T-helper 1 cell treated with Interleukin-12 subunit alpha and Interleukin-12 subunit beta and Interleukin-4 antibody, amounts not matched to agents 30 μg/mL and 1 μg/mL, for 36 hours (primary cell): ENCODE results near the gene FXYD5.

Experiments used
- H3K27ac Mint-ChIP-seq: one replicate; pipeline ENCODE4 v1.8.0; 2021; ENCODE audit warnings: mild to moderate bottlenecking, mixed read lengths
- H3K27me3 Mint-ChIP-seq: one replicate; pipeline ENCODE4 v1.8.0; 2021; ENCODE audit warnings: low read depth, mixed read lengths
- H3K36me3 Mint-ChIP-seq: one replicate; pipeline ENCODE4 v1.8.0; 2021; ENCODE audit warnings: low read depth, mixed read lengths
- H3K4me1 Mint-ChIP-seq: one replicate; pipeline ENCODE4 v1.8.0; 2021; ENCODE audit warnings: low read depth, mixed read lengths
- H3K4me3 Mint-ChIP-seq: one replicate; pipeline ENCODE4 v1.8.0; 2021; ENCODE audit warnings: mild to moderate bottlenecking, moderate library complexity, mixed read lengths
- H3K9me3 Mint-ChIP-seq: one replicate; pipeline ENCODE4 v1.8.0; 2021; ENCODE audit warnings: mixed read lengths

The FXYD5 gene

DNA sequence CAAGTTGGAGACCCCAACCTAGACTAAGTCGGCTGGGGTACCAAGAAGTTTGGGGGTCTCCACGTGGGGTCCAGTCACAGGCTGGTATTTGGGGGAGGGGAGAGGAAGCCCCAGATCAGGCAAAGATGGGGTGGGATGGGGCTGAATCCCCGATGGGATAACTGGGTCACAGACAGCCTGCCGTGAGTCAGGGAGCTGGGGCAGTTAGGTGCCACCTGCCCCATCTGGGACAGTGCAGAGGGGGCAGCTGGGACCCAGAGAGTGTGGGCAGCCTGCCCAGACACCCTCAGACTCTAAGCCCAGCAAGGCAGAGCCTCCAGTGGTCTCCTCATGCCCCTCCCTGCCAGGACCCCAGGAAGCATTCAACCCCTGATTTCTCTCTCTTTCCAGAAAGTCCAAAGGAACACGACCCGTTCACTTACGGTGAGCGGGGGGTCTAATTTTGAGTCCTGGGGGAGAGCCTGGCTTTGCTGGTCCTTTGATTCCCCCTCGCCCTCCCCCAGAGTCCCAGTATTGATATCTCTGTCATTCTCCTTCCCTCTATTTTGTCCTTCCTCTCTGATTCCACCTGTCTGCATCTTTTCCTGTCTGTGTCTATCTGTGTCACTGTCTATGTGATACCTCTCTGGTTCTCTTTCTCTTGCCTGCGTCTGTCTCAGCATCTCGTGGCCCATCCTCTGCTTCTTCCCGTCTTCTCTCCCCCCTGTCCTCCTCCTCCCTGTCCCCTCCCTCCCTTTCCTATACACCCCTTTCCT lies 14.2 kb upstream of the FXYD5 start:
- Mint-ChIP-seq H3K4me3 (no peak overlapping the region), H3K4me1 (peaks cover 28% of the 10 kb centered on the region), H3K9me3 (no peaks in the 10 kb centered on the region), H3K27ac (no peak overlapping the region), H3K27me3 (peaks cover 40% of the 10 kb centered on the region), H3K36me3 (no peaks in the 10 kb centered on the region)

DNA sequence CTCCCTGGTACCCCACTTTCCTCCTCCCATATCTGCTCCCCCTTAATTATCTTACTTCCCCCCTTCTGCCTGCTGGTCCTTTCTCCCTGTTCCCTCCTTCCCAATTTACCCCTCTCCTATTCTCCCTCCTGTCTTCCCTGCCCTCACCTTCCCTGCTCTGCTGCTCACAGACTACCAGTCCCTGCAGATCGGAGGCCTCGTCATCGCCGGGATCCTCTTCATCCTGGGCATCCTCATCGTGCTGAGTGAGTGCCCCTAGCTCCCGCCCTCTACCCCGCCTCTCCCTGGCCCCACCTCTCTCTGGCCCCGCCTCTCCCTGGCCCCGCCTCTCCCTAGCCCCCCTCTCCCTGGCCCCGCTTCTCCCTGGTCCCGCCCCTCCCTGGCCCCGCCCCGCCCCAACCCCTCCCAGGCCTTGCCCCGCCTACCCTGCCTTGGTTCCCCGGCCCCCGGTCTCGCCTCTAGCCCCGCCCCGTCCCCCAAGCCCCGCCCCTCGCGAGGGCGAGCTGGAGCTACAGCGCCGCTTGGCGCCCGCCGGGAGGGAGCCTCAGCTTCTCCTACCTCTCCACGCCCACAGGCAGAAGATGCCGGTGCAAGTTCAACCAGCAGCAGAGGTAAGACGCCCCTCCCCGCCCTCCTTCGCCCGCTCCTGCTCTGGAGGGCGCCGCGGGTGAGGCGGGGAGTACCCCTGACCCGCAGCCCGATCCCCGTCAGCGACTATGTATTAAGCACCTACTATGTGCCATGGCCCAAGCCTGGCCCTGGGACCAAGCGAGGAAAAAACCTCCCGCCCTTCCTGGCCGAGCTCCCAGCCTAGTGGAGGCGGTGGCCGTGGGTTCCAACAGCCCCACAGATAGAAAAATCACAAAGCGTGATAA lies 13.3 kb upstream of the FXYD5 start:
- H3K36me3 Mint-ChIP-seq, result no peaks in the 10 kb centered on the region
- H3K27ac Mint-ChIP-seq, result peak overlapping the region; percentile 84
- H3K9me3 Mint-ChIP-seq, result no peaks in the 10 kb centered on the region
- peak overlapping the region; percentile 80 for H3K4me3 Mint-ChIP-seq
- peaks cover 40% of the 10 kb centered on the region for H3K27me3 Mint-ChIP-seq
- peaks cover 28% of the 10 kb centered on the region for H3K4me1 Mint-ChIP-seq

DNA sequence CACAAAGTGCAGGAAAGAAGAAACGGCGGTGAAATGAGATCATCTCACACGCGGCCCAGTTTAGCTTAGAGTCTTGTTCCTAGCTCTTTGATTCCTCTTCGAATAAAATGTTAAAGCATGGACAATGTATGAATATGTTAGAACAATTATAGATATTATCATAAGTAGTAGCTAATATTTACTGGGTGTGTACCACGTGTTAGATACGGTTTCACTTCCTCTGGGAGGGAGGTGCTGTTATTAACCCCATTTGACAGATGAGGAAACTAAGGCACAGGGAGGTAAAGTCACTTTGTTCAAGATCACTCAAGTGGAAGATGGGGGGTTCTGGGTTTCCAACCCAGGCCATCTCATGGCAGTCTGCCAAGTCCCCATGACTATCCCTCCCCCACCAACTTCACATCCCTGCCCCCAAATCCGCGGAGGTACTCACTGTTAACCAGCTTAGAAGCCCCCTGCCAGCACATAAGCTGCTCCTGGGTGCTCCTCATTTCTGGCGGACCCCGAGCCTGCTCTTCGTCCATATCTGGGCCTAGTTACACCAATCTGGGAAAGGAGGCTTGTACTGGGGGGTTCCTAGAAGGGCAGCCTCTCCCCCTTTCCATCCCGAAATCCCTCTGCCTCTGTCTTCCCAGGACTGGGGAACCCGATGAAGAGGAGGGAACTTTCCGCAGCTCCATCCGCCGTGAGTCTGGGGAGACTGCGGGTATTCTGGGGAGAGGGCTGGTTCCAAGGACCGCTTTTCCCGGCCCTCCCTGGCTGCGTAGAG lies 12.5 kb upstream of the FXYD5 start:
- H3K9me3 Mint-ChIP-seq, result no peaks in the 10 kb centered on the region
- peak overlapping the region; percentile 80 for H3K4me3 Mint-ChIP-seq
- peaks cover under 1% of the 10 kb centered on the region for H3K36me3 Mint-ChIP-seq
- H3K27me3 Mint-ChIP-seq, result peaks cover 38% of the 10 kb centered on the region
- peaks cover 27% of the 10 kb centered on the region for H3K4me1 Mint-ChIP-seq
- peak overlapping the region; percentile 84 for H3K27ac Mint-ChIP-seq

DNA sequence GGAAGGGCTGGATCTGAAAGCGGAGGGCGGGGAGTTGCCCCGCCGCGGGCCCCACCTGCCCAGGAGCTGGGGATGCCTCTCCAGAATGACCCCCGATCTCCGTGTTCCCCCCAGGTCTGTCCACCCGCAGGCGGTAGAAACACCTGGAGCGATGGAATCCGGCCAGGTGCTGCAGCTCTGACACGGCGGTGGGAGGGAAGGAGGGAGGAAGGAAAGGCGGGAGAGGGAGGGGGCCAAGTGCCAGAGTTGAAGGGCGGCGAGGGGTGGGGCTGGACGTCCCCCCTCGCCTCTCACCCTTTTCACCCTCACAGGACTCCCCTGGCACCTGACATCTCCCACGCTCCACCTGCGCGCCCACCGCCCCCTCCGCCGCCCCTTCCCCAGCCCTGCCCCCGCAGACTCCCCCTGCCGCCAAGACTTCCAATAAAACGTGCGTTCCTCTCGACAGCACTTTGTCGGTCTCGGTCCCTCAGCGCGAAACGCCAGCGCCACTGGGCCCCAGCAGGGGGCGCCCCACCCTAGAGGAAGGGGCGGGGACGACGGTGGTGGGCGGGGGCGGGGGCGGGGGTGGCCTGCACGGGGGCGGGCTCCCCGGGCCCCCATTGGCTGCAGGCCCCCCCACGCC lies 11.8 kb upstream of the FXYD5 start:
- H3K4me3 Mint-ChIP-seq, result peak overlapping the region; percentile 72
- no peaks in the 10 kb centered on the region for H3K9me3 Mint-ChIP-seq
- peaks cover 1% of the 10 kb centered on the region for H3K36me3 Mint-ChIP-seq
- H3K27me3 Mint-ChIP-seq, result peaks cover 32% of the 10 kb centered on the region
- H3K27ac Mint-ChIP-seq, result no peak overlapping the region
- peaks cover 26% of the 10 kb centered on the region for H3K4me1 Mint-ChIP-seq

DNA sequence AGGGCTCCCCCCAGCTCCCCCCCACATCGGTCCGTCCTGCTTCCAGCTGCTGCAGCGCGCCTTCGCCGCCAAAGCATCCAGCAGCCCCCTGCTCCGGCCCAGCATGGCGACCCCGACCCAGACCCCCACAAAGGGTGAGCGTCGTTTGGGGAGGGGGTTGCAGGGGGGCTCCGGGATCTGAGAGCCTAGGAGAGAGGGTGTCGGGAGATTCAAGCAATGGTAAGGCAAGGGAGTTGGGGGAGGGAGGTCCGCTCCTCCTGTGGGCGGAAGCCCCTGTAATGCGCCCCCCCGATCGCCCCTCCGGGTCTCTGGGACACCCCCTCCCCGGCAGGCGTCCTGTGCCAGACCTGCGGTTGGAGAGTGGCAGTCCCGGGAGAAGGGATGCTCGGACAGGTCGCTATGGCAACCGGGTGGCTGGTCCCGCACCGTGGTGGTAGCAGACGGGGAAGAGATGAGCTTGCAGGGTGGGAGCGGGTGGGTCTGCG lies 11.3 kb upstream of the FXYD5 start, which contains the start of gene FXYD7:
FXYD7 (plus strand) TSS at position 25 of the 485 bp plus-strand sequence; CDS start at position 104, 79 bp downstream.
- H3K27me3 Mint-ChIP-seq, result peaks cover 28% of the 10 kb centered on the region
- H3K36me3 Mint-ChIP-seq, result peaks cover 1% of the 10 kb centered on the region
- no peaks in the 10 kb centered on the region for H3K9me3 Mint-ChIP-seq
- H3K4me3 Mint-ChIP-seq, result peak within 1 kb of the TSS; percentile 80
- no peak within 1 kb of the TSS for H3K27ac Mint-ChIP-seq
- H3K4me1 Mint-ChIP-seq, result peaks cover 26% of the 10 kb centered on the region

DNA sequence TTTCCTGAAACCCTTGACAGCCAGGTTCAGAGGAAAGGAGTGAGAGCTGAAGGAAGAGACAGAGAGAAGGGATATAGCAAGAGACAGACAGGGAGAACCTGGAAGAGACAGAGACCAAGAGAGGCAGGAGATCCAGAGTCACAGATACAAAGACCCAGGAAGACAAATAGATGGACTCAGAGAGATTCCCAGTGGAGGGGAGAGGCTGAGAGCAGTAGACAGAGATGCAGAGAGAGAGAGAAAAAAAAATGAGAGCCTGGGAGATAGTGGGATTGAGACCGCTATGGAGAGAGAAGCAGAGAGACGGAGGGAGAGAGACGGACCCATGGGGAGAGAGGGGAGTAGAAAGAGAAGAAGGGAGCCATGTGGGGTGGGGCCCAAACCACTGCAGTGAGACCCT lies 10.7 kb upstream of the FXYD5 start:
- H3K9me3 Mint-ChIP-seq, result no peaks in the 10 kb centered on the region
- H3K4me3 Mint-ChIP-seq, result no peak overlapping the region
- peaks cover 28% of the 10 kb centered on the region for H3K27me3 Mint-ChIP-seq
- peaks cover 26% of the 10 kb centered on the region for H3K4me1 Mint-ChIP-seq
- peaks cover 1% of the 10 kb centered on the region for H3K36me3 Mint-ChIP-seq
- no peak overlapping the region for H3K27ac Mint-ChIP-seq

DNA sequence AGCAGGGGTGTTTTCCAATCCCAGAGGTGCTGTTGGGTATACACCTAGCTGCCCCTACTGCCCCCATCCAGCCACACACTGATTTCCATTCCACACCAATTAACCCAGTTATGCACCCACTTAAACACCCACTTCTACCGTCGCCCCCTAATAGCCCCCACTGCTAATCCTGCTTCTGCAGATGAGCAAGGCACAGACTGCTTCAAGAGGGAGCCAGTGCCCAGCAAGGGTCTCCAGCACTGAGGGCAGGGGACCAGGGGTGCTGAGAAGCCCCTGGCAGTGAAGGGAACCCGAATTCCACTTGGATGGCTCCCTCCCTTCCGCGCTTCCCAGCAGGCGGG lies 10.3 kb upstream of the FXYD5 start:
- Mint-ChIP-seq H3K27me3 (peaks cover 28% of the 10 kb centered on the region), H3K9me3 (no peaks in the 10 kb centered on the region), H3K27ac (no peak overlapping the region), H3K4me1 (peaks cover 27% of the 10 kb centered on the region), H3K4me3 (no peak overlapping the region), H3K36me3 (peaks cover 1% of the 10 kb centered on the region)

DNA sequence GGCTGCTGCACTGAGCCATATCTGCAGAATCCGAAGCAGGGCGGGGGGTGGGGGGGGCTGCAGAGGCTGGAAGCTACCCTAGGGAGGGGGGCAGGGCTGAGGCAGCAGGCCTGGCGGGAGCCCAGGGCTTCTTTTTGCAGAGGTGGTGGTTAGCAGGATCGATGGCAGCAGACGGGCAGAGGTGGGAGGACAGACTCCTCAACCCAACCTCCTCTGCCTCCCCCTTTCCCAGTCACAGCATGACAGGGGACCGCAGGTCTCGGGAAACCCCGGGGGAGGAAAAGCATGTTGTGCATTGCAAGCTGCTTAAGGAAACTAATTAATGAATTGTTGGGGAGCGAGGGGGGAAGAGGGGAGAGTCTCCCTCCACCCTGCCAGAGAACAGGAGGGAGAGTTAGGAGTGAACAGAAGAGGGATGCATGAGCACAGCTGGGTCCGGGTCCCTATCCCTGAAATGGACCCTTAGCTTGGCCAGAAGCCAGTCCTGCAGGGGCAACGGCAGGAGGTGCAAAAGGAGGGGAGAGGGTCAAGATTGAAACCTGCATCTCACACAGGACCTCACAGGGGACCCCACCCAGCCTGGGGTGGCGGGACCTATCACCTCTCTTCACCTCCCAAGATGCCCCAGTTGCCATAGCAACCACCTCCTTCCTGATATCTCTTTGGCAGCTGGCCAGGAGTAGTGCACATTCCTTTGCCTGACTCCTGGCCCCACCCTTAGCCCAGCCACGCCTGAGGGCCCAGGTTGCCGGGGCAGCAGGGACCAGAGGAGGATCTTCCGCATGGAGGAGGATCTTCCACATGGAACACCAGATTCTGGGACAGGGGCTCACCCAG lies 9.7 kb upstream of the FXYD5 start:
- Mint-ChIP-seq H3K27me3 (peaks cover 28% of the 10 kb centered on the region), H3K4me3 (no peak overlapping the region), H3K36me3 (peaks cover 1% of the 10 kb centered on the region), H3K9me3 (no peaks in the 10 kb centered on the region), H3K4me1 (peaks cover 28% of the 10 kb centered on the region), H3K27ac (no peak overlapping the region)

DNA sequence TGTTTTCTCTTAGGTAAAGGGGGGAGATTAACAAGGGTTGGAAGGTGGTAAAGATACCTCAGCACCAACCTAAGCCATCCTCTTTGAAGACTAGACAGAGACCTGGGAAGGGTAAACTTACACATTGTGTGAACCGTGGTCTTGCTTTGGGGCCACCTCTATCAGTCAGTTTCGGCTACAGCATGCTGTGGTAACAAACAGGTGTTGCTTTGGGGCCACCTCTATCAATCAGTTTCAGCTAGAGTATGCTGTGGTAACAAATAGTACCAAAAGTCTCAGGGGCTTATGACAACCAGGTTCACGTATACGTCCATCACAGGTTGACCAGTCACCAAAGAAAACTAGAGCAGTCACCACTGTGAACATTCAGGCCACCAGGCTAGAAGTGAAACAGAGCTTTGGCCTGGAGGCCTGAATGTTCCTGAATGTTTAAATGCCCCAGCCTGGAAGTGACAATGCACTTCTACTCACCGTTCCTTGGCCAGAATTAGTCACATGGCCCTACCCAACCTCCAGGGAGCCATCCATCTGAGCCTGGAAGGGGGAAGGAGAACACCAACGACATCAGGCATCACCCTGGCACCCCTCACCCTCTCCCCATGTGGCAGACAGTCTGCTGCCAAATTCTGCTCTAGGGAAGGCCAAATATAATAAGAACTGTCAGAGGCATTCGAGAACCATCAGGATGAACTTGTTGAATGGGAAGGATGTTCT lies 7.6 kb upstream of the FXYD5 start:
- Mint-ChIP-seq H3K4me1 (peaks cover 17% of the 10 kb centered on the region), H3K27me3 (peaks cover 17% of the 10 kb centered on the region), H3K9me3 (no peaks in the 10 kb centered on the region), H3K36me3 (peaks cover 1% of the 10 kb centered on the region), H3K27ac (no peak overlapping the region), H3K4me3 (no peak overlapping the region)

DNA sequence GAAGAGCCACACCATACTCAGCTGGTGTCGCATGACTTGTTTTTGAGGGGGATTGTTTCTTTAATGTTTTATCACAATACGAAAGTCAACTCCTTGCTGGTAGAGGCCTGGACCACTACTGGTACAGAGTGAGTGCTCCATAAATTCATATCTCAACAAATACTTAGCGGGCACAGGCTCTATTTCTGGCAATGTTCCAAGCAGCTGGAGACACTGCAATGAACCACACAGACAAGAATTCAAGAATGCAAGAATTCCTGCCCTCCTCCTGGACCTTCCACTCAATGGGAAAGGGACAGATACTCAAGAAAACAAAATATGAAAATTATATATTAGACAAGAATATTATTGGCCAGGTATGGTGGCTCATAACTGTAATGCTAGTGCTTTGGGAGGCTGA lies 5.1 kb upstream of the FXYD5 start:
- Mint-ChIP-seq H3K27me3 (peaks cover 10% of the 10 kb centered on the region), H3K9me3 (no peaks in the 10 kb centered on the region), H3K27ac (no peak overlapping the region), H3K4me1 (peaks cover 22% of the 10 kb centered on the region), H3K4me3 (no peak overlapping the region), H3K36me3 (peaks cover 4% of the 10 kb centered on the region)

DNA sequence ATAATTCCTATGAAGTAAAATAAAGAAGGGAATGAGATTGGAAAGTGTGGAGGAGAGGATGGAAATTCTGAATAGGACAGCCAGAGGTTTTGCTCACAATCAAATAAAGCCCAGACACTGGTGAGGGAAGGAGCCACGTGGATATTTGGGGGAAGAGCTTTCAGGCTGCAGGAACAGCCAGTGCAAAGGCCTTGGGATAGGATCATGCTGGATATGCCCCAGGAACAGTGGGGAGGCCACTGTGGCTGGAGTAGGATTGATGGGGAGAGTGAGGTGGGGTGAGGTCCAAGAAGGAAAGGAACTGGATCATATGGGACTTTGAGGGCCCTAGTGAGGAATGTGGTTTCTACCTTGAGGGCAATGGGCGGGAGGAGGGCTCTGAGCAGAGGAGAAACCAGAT lies 4.1 kb upstream of the FXYD5 start:
- H3K4me1 Mint-ChIP-seq, result peaks cover 17% of the 10 kb centered on the region
- no peak overlapping the region for H3K4me3 Mint-ChIP-seq
- H3K9me3 Mint-ChIP-seq, result no peaks in the 10 kb centered on the region
- H3K27ac Mint-ChIP-seq, result no peak overlapping the region
- peaks cover 4% of the 10 kb centered on the region for H3K36me3 Mint-ChIP-seq
- peaks cover 6% of the 10 kb centered on the region for H3K27me3 Mint-ChIP-seq

DNA sequence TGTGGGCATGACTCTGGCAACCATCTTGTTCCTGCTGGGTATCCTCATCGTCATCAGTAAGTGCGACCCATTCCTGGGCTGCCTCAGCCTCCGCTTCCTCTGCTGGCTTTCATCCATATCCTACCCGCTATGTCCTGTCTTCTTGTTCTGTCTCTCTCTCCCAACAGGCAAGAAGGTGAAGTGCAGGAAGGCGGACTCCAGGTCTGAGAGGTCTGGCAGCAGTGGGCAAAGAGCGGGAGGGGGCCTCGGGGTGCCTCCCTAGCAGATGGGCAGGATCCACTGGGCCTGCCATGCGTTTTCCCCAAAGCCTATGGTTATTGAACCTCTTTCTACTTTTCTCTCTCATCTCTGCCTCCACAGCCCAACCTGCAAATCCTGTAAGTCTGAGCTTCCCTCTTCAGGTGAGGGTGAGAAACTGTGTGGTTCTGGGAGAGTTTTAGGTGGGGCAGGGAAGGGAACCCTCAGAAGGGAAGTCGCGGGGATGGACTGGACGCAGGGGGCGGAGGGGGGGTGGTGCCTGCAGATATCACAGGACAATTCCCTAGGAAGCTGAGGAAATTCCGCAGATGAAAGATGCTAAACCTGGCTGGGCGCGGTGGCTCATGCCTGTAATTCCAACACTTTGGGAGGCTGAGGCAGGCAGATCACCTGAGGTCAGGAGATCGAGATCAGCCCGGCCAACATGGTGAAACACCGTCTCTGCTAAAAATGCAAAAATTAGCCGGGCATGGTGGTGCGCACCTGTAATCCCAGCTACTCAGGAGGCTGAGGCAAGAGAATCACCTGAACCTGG lies 3.1 kb upstream of the FXYD5 start:
- peaks cover 12% of the 10 kb centered on the region for H3K36me3 Mint-ChIP-seq
- no peak overlapping the region for H3K27ac Mint-ChIP-seq
- H3K9me3 Mint-ChIP-seq, result no peaks in the 10 kb centered on the region
- peaks cover 6% of the 10 kb centered on the region for H3K27me3 Mint-ChIP-seq
- H3K4me3 Mint-ChIP-seq, result no peak overlapping the region
- H3K4me1 Mint-ChIP-seq, result peaks cover 26% of the 10 kb centered on the region
